ENCODE measurements around the gene RCBTB1.

The RCBTB1 gene

DNA sequence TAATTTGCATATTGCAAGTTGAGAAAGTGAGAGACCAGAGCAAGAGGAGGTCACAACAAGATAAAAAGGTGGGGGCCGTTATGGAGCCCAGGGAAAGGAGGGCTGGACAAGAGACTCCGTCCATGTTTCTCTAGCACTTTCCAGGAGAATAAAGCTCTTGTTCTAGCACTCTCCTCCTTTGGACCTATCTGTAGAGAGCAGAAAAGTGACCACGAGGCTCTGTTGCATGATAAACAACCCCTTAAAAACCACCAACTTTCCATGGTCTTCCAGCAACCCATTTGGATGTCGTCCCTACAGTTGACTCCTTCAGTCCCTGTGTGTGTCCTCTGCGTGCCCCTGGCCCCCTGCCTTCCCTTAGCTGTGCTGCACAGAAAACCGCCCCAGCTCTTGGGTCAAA, 38.9 kb upstream of the RCBTB1 start:
- TF ChIP-seq EZH2phosphoT487 (IDR thresholded peaks at IDR 0.05; ENCODE audit: low read depth) (no peak), CTCF (IDR thresholded peaks at IDR 0.05; ENCODE audit: low read depth, low read length) (no peak)
- H3K9me3 ChIP-seq (ENCODE audit: insufficient read depth, low read length) = no peaks in the 10 kb centered on the region
- no peak overlapping the region for H3K4me3 ChIP-seq (ENCODE audit: low read length)
- H4K20me1 ChIP-seq (ENCODE audit: insufficient read depth, low read length) = no peaks in the 10 kb centered on the region
- H2AFZ ChIP-seq (ENCODE audit: low read depth, low read length) = no peak overlapping the region
- no peak overlapping the region for H3K27ac ChIP-seq (ENCODE audit: low read length)
- H3K4me2 ChIP-seq (ENCODE audit: low read length) = no peak overlapping the region
- peaks cover 7% of the 10 kb centered on the region for H3K79me2 ChIP-seq (ENCODE audit: low read length)
- H3K36me3 ChIP-seq (replicated peaks; ENCODE audit: low read depth, low read length) = no peaks in the 10 kb centered on the region
- peaks cover 12% of the 10 kb centered on the region for H3K4me1 ChIP-seq (ENCODE audit: low read length)
- no peak overlapping the region for H3K9ac ChIP-seq (ENCODE audit: low read length)
- no peaks in the 10 kb centered on the region for H3K27me3 ChIP-seq (ENCODE audit: low read depth, low read length)

DNA sequence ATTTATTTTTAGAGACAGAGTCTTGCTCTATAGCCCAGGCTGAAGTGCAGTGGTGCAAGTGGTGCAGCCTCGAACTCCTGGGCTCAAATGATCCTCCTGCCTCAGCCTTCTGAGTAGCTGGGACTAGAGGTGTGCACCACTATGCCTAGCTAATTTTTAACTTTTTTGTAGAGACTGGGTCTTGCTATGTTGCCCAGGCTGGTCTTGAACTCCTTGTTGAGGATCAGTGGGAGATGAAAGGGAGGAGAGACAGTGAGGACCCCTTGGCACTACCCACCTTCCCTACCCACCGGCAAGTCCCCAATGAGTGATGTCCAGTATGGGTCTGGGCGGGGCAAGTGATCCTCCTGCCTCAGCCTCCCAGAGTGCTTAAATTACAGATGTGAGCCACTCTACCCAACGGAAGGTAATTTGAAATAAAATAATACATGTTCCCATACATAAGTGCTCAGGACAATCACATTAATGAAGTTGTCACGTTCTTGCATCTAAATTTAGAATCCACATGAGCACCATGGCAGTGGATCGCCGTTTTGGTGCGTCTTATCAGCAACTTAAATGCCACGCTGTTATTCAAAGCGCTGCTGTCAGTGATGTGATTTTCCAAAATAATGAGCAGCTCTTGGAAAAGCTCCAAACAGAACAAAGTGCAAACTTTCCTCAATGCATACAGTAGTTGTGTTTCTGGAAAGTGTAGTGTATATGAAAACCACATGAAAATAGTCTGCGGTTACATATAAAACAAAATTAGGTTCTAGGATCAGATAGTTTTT, 37.0 kb upstream of the RCBTB1 start:
- no peak for TF ChIP-seq CTCF (IDR thresholded peaks at IDR 0.05; ENCODE audit: low read depth, low read length)
- no peak for TF ChIP-seq EZH2phosphoT487 (IDR thresholded peaks at IDR 0.05; ENCODE audit: low read depth)
- Histone ChIP-seq H3K36me3 (replicated peaks; ENCODE audit: low read depth, low read length) (no peaks in the 10 kb centered on the region), H3K79me2 (ENCODE audit: low read length) (no peaks in the 10 kb centered on the region), H3K4me3 (ENCODE audit: low read length) (no peak overlapping the region), H4K20me1 (ENCODE audit: insufficient read depth, low read length) (no peaks in the 10 kb centered on the region), H2AFZ (ENCODE audit: low read depth, low read length) (no peak overlapping the region), H3K4me1 (ENCODE audit: low read length) (no peaks in the 10 kb centered on the region; the same call in 1 of the 2 replicates), H3K27me3 (ENCODE audit: low read depth, low read length) (no peaks in the 10 kb centered on the region), H3K4me2 (ENCODE audit: low read length) (no peak overlapping the region), H3K9ac (ENCODE audit: low read length) (no peak overlapping the region), H3K27ac (ENCODE audit: low read length) (no peak overlapping the region), H3K9me3 (ENCODE audit: insufficient read depth, low read length) (no peaks in the 10 kb centered on the region)

- TF ChIP-seq EZH2phosphoT487 (IDR thresholded peaks at IDR 0.05; ENCODE audit: low read depth) (no peak), CTCF (IDR thresholded peaks at IDR 0.05; ENCODE audit: low read depth, low read length) (no peak)
- Histone ChIP-seq H3K9ac (ENCODE audit: low read length) (peak overlapping the region; percentile 49), H3K27ac (ENCODE audit: low read length) (no peak overlapping the region), H3K4me1 (ENCODE audit: low read length) (no peaks in the 10 kb centered on the region; the same call in 1 of the 2 replicates), H3K27me3 (ENCODE audit: low read depth, low read length) (no peaks in the 10 kb centered on the region), H3K9me3 (ENCODE audit: insufficient read depth, low read length) (no peaks in the 10 kb centered on the region), H3K4me3 (ENCODE audit: low read length) (peak overlapping the region; percentile 75), H3K36me3 (replicated peaks; ENCODE audit: low read depth, low read length) (no peaks in the 10 kb centered on the region), H4K20me1 (ENCODE audit: insufficient read depth, low read length) (no peaks in the 10 kb centered on the region), H3K79me2 (ENCODE audit: low read length) (no peaks in the 10 kb centered on the region), H3K4me2 (ENCODE audit: low read length) (peak overlapping the region; percentile 77), H2AFZ (ENCODE audit: low read depth, low read length) (peak overlapping the region; percentile 97)
Observed at GRCh38 chr13:49620170-49620621, 34.8 kb upstream of the RCBTB1 start.

GRCh38 chr13:49616676-49617065, 31.3 kb upstream of the RCBTB1 start:
- H3K36me3 ChIP-seq (replicated peaks; ENCODE audit: low read depth, low read length) = no peaks in the 10 kb centered on the region
- no peaks in the 10 kb centered on the region for H4K20me1 ChIP-seq (ENCODE audit: insufficient read depth, low read length)
- no peak for TF ChIP-seq CTCF (IDR thresholded peaks at IDR 0.05; ENCODE audit: low read depth, low read length)
- no peak for TF ChIP-seq EZH2phosphoT487 (IDR thresholded peaks at IDR 0.05; ENCODE audit: low read depth)
- no peak overlapping the region for H2AFZ ChIP-seq (ENCODE audit: low read depth, low read length)
- H3K27ac ChIP-seq (ENCODE audit: low read length) = no peak overlapping the region
- H3K4me2 ChIP-seq (ENCODE audit: low read length) = no peak overlapping the region
- no peaks in the 10 kb centered on the region for H3K27me3 ChIP-seq (ENCODE audit: low read depth, low read length)
- H3K79me2 ChIP-seq (ENCODE audit: low read length) = no peaks in the 10 kb centered on the region
- H3K4me1 ChIP-seq (ENCODE audit: low read length) = no peaks in the 10 kb centered on the region; the same call in 1 of the 2 replicates
- H3K9ac ChIP-seq (ENCODE audit: low read length) = no peak overlapping the region
- no peaks in the 10 kb centered on the region for H3K9me3 ChIP-seq (ENCODE audit: insufficient read depth, low read length)
- H3K4me3 ChIP-seq (ENCODE audit: low read length) = no peak overlapping the region

Measured in OCI-LY3 (cell line).